ENCODE results near the gene TUBB.

DNA sequence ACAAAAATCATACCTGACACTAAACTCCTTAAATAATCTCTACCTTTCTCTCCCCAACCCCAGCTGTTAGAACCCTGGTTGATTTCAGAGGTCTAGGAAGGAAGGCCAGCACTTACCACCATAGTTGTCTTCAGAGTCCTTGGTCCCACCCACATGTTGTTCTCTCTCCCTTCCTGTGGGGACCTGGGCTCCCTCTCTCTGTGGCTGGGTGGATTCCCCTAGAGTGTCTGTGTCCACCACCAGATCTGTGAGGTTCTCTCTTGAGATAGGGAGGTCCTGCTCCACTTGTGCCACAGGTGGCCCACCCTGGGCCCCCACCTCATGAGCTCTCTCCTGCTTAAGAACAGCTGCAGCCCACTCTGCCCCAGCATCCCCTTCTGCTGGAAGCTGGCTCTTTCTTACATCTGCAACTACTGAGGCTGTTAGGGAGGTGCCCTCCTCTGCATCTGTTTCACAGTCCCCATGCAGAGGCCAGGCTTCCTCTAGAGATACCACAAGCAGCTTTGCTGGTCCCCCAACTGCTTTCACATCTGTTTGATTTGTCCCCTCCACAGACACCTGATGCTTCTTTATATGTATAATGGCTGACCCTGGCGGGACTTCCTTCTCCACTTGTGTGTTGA lies 8.3 kb upstream of the TUBB start:
- TF ChIP-seq, protein P1, sequence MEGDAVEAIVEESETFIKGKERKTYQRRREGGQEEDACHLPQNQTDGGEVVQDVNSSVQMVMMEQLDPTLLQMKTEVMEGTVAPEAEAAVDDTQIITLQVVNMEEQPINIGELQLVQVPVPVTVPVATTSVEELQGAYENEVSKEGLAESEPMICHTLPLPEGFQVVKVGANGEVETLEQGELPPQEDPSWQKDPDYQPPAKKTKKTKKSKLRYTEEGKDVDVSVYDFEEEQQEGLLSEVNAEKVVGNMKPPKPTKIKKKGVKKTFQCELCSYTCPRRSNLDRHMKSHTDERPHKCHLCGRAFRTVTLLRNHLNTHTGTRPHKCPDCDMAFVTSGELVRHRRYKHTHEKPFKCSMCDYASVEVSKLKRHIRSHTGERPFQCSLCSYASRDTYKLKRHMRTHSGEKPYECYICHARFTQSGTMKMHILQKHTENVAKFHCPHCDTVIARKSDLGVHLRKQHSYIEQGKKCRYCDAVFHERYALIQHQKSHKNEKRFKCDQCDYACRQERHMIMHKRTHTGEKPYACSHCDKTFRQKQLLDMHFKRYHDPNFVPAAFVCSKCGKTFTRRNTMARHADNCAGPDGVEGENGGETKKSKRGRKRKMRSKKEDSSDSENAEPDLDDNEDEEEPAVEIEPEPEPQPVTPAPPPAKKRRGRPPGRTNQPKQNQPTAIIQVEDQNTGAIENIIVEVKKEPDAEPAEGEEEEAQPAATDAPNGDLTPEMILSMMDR (IDR thresholded peaks at IDR 0.05) = no peak
- TF ChIP-seq POLR2A (IDR thresholded peaks at IDR 0.05) = no peak
